ENCODE results near the gene PLEKHA6.

PLEKHA6 gene

GRCh38 chr1:204280099-204280961 lies 79.4 kb downstream of the PLEKHA6 start:
- DNase-seq = no peak

DNA sequence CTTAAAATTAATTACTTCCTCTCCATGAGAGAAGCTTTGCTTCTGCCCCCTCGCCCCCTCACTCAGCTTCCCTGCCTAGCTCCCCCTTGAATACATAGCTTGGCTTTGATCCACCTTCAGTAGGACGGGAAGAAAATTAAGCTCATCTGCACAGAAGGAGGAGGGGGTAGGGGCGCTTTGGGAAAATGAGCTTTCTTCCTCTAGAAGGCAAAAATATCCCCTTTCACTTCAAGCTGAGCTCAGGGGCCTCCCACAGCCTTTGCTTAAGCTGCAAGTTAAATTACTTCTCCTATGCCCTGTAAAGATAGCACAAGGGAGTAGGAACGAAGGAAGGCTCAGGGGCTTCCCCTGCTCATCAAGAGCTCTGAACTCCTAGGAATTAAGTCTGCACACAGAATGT lies 80.8 kb downstream of the PLEKHA6 start:
- DNase-seq = no peak

DNA sequence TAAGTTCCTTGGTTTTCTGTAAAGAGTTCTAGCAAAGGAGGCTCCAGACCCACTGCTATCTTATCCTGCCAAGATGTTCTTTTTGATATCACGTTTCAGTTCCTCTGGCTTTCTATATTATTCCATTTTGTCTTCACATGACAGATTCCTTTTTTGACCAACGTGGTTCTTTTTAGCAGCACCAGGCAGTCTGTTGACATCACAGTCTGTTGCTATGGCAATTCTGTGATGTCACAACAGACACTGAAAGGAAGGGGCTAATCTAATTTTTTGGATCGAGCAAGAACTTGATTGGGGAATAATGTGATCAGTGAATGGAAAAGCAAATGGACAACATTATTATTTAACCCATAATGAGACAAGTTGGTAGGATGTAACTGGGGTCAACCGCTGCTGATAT lies 81.5 kb downstream of the PLEKHA6 start:
- DNase-seq = no peak

GRCh38 chr1:204277563-204278219 lies 82.0 kb downstream of the PLEKHA6 start:
- no peak for DNase-seq

- no peak for DNase-seq
Observed at GRCh38 chr1:204275695-204276370, 83.9 kb downstream of the PLEKHA6 start.

GRCh38 chr1:204274446-204274845 lies 85.3 kb downstream of the PLEKHA6 start:
- no peak for DNase-seq

GRCh38 chr1:204272505-204272904 lies 87.2 kb downstream of the PLEKHA6 start:
- peak; percentile 53 for DNase-seq

DNA sequence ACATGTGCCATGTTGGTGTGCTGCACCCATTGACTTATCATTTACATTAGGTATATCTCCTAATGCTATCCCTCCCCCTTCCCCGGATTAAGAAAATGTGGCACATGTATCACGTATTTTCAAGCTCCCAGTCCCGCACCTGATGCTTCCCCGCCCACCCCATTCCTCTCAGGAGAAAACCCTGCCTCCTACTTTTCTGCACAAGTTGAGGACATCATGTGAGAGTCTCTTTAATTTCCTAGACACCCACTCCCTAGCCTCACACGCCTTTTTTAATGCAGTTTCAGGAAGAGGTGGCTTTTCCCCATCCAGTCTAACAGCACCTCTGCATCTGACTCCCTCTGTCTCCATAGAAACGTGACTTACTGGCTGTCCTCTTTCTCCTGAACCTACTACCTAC lies 87.8 kb downstream of the PLEKHA6 start:
- DNase-seq = no peak

DNA sequence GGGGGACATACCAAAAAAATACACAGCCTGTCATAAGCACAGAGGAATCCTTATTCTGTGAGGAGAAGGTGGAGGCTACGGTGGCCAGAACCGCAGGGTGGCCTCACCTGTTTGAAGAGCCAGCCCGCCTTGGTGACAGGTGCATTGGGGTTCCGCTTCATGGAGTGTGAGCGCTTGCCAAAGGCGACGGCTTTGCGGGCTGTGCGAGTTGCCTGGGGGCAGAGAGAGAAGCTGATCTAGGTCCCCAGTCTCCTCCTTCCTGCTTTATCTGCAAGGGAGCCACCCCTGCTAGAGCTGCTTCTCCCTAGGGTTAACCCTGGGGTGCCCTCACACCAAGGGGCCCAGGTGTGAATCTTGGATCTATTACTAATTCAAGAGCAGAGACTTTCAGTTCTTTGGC lies 91.6 kb downstream of the PLEKHA6 start:
- no peak for DNase-seq

DNA sequence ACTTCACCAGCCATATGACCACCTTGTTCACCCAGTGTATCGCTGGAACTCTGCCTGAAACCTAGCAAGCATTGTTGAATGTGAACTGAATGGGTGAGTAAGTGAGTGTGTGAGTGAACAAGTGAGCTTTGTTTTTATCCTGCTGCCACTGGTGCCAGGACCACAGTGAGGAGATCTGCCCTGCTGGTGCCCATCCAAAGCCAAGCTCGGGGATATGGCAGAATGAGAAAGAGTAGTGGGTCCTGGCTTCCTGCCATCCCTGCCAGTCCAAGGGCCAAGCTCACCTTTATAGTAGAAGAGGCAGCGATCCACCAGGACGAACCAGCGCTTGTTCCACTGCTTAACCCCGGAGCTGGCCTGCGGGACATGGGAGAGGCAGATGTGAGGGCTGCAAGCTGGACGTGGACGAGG lies 92.5 kb downstream of the PLEKHA6 start:
- DNase-seq = no peak

- DNase-seq = no peak
Observed at GRCh38 chr1:204266504-204267034, 93.2 kb downstream of the PLEKHA6 start.

DNA sequence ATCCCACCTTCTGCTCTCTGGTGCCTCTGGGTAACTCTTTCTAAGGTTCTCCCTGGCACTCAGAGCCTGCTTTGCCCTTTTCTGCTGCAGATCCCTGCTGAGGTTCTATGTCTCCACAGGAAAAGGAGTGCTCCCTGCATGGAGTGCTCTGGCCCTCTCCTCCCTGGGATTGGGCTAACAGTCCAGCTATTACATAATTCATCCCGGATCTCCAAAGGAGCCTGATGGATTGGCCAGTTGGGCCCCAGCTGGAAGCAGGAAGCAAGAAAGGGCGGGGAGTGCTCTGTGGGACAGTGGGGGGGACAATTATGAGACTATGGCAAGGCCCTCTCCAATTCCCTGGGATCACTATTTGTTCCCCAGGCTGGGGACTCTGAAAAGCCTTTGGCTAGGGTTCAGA lies 94.1 kb downstream of the PLEKHA6 start:
- no peak for DNase-seq

GRCh38 chr1:204264805-204265204 lies 94.9 kb downstream of the PLEKHA6 start:
- DNase-seq = no peak

GRCh38 chr1:204263254-204263910 lies 96.3 kb downstream of the PLEKHA6 start:
- DNase-seq = no peak

DNA sequence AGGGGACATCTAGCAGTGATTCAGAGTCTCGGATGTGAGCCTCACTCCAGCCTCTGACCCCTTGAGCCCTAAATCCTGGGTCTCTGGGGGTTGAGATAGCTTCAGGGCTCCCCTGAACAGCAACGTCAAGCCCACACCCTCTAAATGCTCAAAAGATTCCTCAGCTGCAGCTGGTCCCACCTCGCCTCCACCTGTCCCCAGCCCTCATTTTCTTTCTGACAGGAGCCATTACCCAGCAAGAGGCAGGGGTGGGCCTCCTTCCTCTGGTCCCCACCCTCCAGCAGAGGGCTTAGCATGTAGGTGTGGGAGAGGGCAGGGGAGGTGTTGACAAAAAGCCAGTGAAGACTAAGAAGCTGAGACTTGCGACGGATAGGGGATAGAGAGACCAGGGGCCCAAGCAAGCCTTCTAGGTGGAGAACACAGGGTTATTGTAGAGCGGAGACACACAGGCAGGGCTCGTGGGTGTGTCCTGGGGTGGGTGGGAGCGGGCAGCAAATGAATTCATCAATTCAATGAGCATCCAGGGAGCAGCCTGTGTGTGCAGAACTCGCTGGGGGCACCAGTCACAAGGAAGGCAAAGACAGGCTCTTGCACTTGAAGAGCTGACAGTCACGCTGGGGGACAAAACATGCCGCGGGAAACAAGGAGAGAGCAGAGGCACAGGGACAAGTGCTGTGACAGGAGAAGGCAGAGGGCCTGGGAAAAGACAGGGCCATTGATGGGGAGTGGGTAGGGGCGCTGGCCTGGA lies 97.0 kb downstream of the PLEKHA6 start:
- no peak for DNase-seq

- DNase-seq = no peak
Observed at GRCh38 chr1:204261746-204262505, 97.8 kb downstream of the PLEKHA6 start.

DNA sequence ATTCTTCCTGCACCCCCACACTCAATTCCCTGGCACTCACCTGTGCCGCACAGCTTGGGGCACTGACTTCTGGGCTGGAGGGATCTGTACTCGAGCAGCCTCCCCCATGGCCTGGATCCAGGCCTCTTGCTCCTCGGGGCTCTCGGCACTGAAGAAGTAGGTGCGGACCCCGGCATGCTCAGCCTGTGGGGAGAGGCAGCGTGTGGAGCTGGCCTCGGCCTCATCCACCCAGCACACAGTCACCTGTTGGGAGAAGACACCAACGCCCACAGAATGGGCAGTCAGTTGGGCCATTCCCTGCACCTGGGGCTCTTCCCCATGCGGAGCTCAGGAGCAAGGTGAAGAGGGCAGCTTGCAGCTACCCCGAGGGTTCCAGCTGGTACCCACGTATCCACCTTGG lies 98.5 kb downstream of the PLEKHA6 start:
- DNase-seq = no peak

GRCh38 chr1:204260601-204261197 lies 99.0 kb downstream of the PLEKHA6 start:
- no peak for DNase-seq

- DNase-seq = no peak
Observed at GRCh38 chr1:204259782-204260181, 99.9 kb downstream of the PLEKHA6 start.

DNA sequence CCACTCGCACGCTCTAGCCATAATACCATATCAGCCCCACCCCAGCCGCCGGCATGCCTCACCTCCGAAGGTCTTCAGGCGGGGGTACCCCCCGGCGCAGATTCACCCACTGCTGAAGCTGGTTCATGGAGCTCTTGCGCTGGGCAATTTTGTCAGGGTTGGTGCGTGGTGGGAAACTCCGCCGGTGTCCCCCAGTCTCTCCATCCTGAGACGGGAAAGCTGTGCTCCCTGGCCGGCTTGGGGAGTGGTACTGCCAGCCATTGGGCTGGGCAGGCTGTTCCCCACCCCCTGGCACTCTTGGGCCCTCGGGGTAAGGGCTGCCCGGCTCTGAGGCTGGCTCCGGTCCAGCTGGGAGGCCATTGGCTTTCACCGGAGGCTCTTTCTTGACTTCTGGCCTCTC lies 100.5 kb downstream of the PLEKHA6 start:
- DNase-seq = no peak
